PC-3 (cell line): ENCODE data around the gene TRNP1. TPM values are rescaled to one million over a fixed set of nuclear protein-coding genes. Genes with fewer than 3 reads are reported as not detected.

ENCODE experiments used
- ATAC-seq: fragments of 200-7000 bp; cut with Tn5 transposase; 2 replicates; pipeline ENCODE4 v1.9.1; 2020; ENCODE audit warnings: mild to moderate bottlenecking, moderate library complexity
- BruUV-seq: library from RNA; stranded (reverse); fragments of 400-500 nt; replicated peaks from 2 replicates; lab custom pipeline; 2021; lab: Mats Ljungman, UMichigan
- CTCF ChIA-PET: fragments of 300-600 bp; sonication (Branson Sonifier 250); formaldehyde crosslinking; loops from one replicate; lab custom pipeline; 2022; ENCODE audit warnings: antibody characterized with exemption; lab: Charles Lee
- POLR2A ChIA-PET: fragments of 300-600 bp; sonication (Branson Sonifier 250); formaldehyde crosslinking; loops from one replicate; lab custom pipeline; 2022; ENCODE audit warnings: antibody characterized with exemption; ENCODE audit not compliant: unreplicated experiment; lab: Charles Lee
- DNase-seq: peaks from one replicate; pipeline ENCODE4 v3.0.0-alpha.2; 2015
- H2AFZ ChIP-seq: fragments of 300-600 bp; sonication (generic); 2 replicates; pipeline ENCODE4 v1.6.0; 2016; ENCODE audit warnings: antibody characterized with exemption, low read length
- H3F3A ChIP-seq: fragments of 300-600 bp; sonication (generic); one replicate; pipeline ENCODE4 v1.6.0; 2017; ENCODE audit warnings: antibody characterized with exemption, low read length, control low read depth, mild to moderate bottlenecking; ENCODE audit not compliant: unreplicated experiment
- H3K27ac ChIP-seq: fragments of 300-600 bp; sonication (generic); 2 replicates; pipeline ENCODE4 v1.5.1; 2016; ENCODE audit warnings: mild to moderate bottlenecking, low read length
- H3K27me3 ChIP-seq: fragments of 300-600 bp; sonication (generic); 2 replicates; pipeline ENCODE4 v1.6.1; 2016; ENCODE audit warnings: low read length, mixed read lengths
- H3K36me3 ChIP-seq: fragments of 300-600 bp; sonication (generic); 2 replicates; pipeline ENCODE4 v1.6.1; 2016; ENCODE audit warnings: low read depth, mixed run types, low read length, mixed read lengths
- H3K4me1 ChIP-seq: fragments of 300-600 bp; sonication (generic); 2 replicates; pipeline ENCODE4 v1.5.1; 2016; ENCODE audit warnings: low read length; ENCODE audit not compliant: insufficient read depth
- H3K4me2 ChIP-seq: fragments of 300-600 bp; sonication (generic); 2 replicates; pipeline ENCODE4 v1.6.0; 2016; ENCODE audit warnings: low read length
- H3K4me3 ChIP-seq: fragments of 300-600 bp; sonication (generic); 2 replicates; pipeline ENCODE4 v1.5.1; 2016; ENCODE audit warnings: mild to moderate bottlenecking, low read length, mixed read lengths
- H3K79me2 ChIP-seq: fragments of 300-600 bp; sonication (generic); 2 replicates; pipeline ENCODE4 v1.6.1; 2017; ENCODE audit warnings: low read length, mixed read lengths
- H3K9ac ChIP-seq: fragments of 300-600 bp; sonication (generic); 2 replicates; pipeline ENCODE4 v1.6.0; 2016; ENCODE audit warnings: mild to moderate bottlenecking, low read length
- H3K9me2 ChIP-seq: fragments of 300-600 bp; sonication (generic); replicated peaks from 2 replicates; pipeline ENCODE4 v1.6.1; 2016; ENCODE audit warnings: mixed run types, low read length, mixed read lengths
- H3K9me3 ChIP-seq: fragments of 300-600 bp; sonication (generic); 2 replicates; pipeline ENCODE4 v1.6.1; 2016; ENCODE audit warnings: low read length, mixed read lengths
- H4K20me1 ChIP-seq: fragments of 300-600 bp; sonication (generic); 2 replicates; pipeline ENCODE4 v1.6.1; 2016; ENCODE audit warnings: low read length, mixed read lengths
- CTCF ChIP-seq: fragments of 300-600 bp; sonication (generic); conservative IDR thresholded peaks from 2 replicates; pipeline ENCODE4 v1.5.1; 2017; ENCODE audit warnings: antibody characterized with exemption, low read depth, mild to moderate bottlenecking, low read length
- EZH2 ChIP-seq: fragments of 300-600 bp; sonication (generic); IDR thresholded peaks from one replicate; pipeline ENCODE4 v1.6.1; 2017; ENCODE audit warnings: antibody characterized with exemption, mild to moderate bottlenecking, low read length; ENCODE audit not compliant: unreplicated experiment
- EZH2phosphoT487 ChIP-seq: fragments of 300-600 bp; sonication (generic); IDR thresholded peaks from 2 replicates; pipeline ENCODE4 v1.6.1; 2018; ENCODE audit warnings: mild to moderate bottlenecking, antibody characterized with exemption, low read length, borderline replicate concordance
- intact Hi-C: fragments of 100-400 bp; cut with micrococcal nuclease; formaldehyde crosslinking; loops from 2 replicates; pipeline ENCODE4 v1.9.0; 2023
- total RNA-seq: library from RNA; depleted of rRNA; stranded (reverse); fragments of >200 nt; gene quantifications from 2 replicates; pipeline ENCODE4 v1.2.3, GENCODE V29; 2014

The TRNP1 gene
- total RNA-seq, 1 experiment from 2014 or later = 108 TPM

- ATAC-seq (no peak), DNase-seq (no peak)
- no peaks in the 10 kb centered on the region for H3K4me1 ChIP-seq
- no peaks in the 10 kb centered on the region for H4K20me1 ChIP-seq
- no peak overlapping the region for H3K9ac ChIP-seq
- ChIA-PET POLR2A (no interaction called here), CTCF (no interaction called here)
- H3K9me2 ChIP-seq = no peaks in the 10 kb centered on the region
- BruUV-seq = no TSS peak
- no peaks in the 10 kb centered on the region for H3K36me3 ChIP-seq
- no peak overlapping the region for H3K4me3 ChIP-seq
- H3K27me3 ChIP-seq = no peaks in the 10 kb centered on the region
- no peaks in the 10 kb centered on the region for H3F3A ChIP-seq
- no peak for TF ChIP-seq EZH2
- TF ChIP-seq CTCF = no peak
- TF ChIP-seq EZH2phosphoT487 = no peak
- H3K9me3 ChIP-seq = no peaks in the 10 kb centered on the region
- H3K79me2 ChIP-seq = no peaks in the 10 kb centered on the region
- H2AFZ ChIP-seq = no peak overlapping the region
- H3K4me2 ChIP-seq = no peak overlapping the region
- intact Hi-C loops = no loop called here
- H3K27ac ChIP-seq = no peak overlapping the region
Measured at GRCh38 chr1:27021354-27022031, 28.0 kb downstream of the TRNP1 start.

GRCh38 chr1:27025718-27026117, 32.2 kb downstream of the TRNP1 start:
- H2AFZ ChIP-seq = no peak overlapping the region
- H3K36me3 ChIP-seq = no peaks in the 10 kb centered on the region
- H3K4me3 ChIP-seq = no peak overlapping the region
- H3K27me3 ChIP-seq = no peaks in the 10 kb centered on the region
- H3K9me3 ChIP-seq = no peaks in the 10 kb centered on the region
- ChIA-PET CTCF (no interaction called here), POLR2A (no interaction called here)
- ATAC-seq (no peak), DNase-seq (no peak)
- peaks cover 3% of the 10 kb centered on the region; the same call in 1 of the 2 replicates for H3K4me1 ChIP-seq
- TF ChIP-seq EZH2phosphoT487 = no peak
- no peak for TF ChIP-seq CTCF
- TF ChIP-seq EZH2 = no peak
- H3K4me2 ChIP-seq = no peak overlapping the region
- BruUV-seq = no TSS peak
- H3K9ac ChIP-seq = no peak overlapping the region
- no peaks in the 10 kb centered on the region for H4K20me1 ChIP-seq
- H3K9me2 ChIP-seq = no peaks in the 10 kb centered on the region
- H3K27ac ChIP-seq = no peak overlapping the region
- no peaks in the 10 kb centered on the region for H3F3A ChIP-seq
- H3K79me2 ChIP-seq = no peaks in the 10 kb centered on the region
- intact Hi-C loops = no loop called here

GRCh38 chr1:27026621-27027574, 33.4 kb downstream of the TRNP1 start:
- intact Hi-C loops = no loop called here
- Histone ChIP-seq H3K9me3 (no peaks in the 10 kb centered on the region), H3K9me2 (no peaks in the 10 kb centered on the region), H3F3A (no peaks in the 10 kb centered on the region), H3K9ac (no peak overlapping the region), H3K27me3 (no peaks in the 10 kb centered on the region), H3K36me3 (no peaks in the 10 kb centered on the region), H3K79me2 (no peaks in the 10 kb centered on the region), H2AFZ (no peak overlapping the region), H3K4me2 (no peak overlapping the region), H3K4me1 (peaks cover 12% of the 10 kb centered on the region), H3K4me3 (no peak overlapping the region), H4K20me1 (no peaks in the 10 kb centered on the region), H3K27ac (no peak overlapping the region)
- no peak for TF ChIP-seq EZH2
- no peak for TF ChIP-seq CTCF
- no peak for TF ChIP-seq EZH2phosphoT487
- DNase-seq (no peak), ATAC-seq (no peak)
- POLR2A ChIA-PET = no interaction called here
- no TSS peak for BruUV-seq
- CTCF ChIA-PET = no interaction called here
